SK-N-DZ (cell line): ENCODE measurements around the gene CDK1. TPM values are rescaled to one million over a fixed set of nuclear protein-coding genes. Genes with fewer than 3 reads are reported as not detected.

Source experiments
- DNase-seq: peaks from one replicate; pipeline ENCODE4 v3.0.0-alpha.2; 2015; ENCODE audit warnings: low spot score
- polyA plus RNA-seq, 2 experiments: library from polyadenylated mRNA; depleted of rRNA; stranded (reverse); fragments of >200 nt; gene quantifications; 2 replicates each; pipeline ENCODE4 v1.2.3, GENCODE V29; 2014

The CDK1 gene
- polyA plus RNA-seq (2014; cell fraction: cytosol; rRNA removed): 398 and 440 TPM in 2 replicates
- polyA plus RNA-seq (2014; cell fraction: nucleus; rRNA removed): 588 and 637 TPM in 2 replicates

GRCh38 chr10:60778214-60778970 lies at the start of gene CDK1:
TSS of gene CDK1 (plus strand) at chr10:60778478. CDS start at chr10:60780166, 1,688 bp downstream.
- DNase-seq: peak; percentile 99

GRCh38 chr10:60729106-60729505 lies 49.2 kb upstream of the CDK1 start:
- no peak for DNase-seq

GRCh38 chr10:60731134-60731885 lies 47.0 kb upstream of the CDK1 start:
- no peak for DNase-seq

DNA sequence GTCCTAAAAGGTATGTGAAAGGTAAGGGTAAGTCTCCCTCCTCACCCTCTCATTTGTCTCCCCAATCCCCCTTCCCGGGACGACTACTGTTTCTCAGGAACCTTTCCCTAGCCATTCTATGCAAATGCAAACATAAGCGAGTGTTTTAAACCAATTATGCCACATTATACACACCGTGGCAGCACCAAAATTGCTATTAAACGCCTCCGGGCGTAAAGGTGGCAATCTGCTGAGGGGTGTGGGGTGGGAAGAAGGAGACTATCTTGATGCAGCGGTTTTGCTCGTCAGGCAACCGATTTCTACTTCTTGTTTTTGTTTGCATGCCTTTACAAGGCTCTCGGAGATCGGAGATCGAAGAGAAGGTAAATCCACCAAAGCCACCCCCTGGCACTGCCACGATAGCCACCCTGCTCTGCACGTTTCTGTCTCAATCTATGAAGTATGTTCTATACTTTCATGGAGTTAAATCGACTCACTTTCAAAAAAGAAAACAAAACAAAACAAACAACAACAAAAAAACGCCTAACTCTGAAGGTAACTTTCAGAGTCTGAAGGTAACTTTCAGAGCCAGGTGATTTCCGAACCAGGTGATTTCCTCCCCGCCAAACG lies 46.0 kb upstream of the CDK1 start:
- no peak for DNase-seq

DNA sequence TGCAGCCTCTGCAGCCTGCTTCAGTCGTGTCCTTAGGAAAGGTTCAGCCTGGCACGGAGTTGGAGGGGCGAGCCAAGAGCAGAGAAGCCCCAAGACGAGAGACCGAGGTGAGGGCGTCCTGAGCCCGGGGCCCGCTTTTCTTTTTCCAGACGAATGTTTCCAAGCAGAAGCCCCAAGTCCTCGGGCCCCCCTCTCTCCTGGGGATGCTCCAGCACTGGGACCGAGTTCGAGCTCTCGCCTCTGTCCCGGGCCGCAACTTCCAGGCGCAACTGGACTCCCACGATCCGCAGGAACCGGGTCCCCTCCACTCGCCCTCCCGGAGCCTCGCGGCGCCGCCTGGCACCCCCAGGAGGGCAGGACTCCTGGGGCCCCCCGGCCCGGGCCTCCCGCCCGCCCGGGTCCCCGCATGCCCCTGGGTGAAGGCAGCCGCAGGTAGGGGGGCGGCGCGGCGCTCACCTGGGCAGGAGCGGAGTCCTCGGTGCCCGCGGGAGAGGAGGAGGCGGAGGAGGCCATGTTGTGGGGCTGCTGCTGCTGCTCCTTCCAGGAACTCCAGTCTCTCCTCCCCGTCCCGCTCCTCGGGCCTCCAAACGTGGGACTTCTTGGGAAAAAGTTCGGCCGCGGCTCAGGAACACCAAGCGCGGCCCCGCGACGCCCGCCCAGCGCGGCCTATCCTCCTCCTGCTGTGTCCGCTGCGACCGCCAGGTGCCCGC lies 45.3 kb upstream of the CDK1 start:
- no peak for DNase-seq

GRCh38 chr10:60733517-60733822 lies 44.8 kb upstream of the CDK1 start:
- no peak for DNase-seq

DNA sequence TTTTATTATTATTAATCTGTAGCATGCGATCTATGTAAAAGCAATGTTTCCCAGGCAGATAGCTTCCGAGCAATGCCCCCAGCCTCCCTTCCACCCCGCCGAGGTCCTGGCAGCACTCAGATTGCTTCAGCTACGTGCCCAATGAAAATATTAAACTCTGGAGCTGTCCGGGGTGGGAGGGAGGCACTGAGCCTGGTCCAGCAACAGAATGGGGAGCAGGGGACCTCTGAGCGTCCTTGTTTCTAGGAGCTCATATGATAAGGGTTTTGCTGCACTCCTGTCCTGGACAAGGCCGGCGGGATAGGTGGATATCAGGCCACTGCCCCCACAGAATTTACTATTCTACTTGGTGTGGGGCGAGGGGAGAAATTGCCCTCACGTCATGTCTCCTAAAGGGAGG lies 44.5 kb upstream of the CDK1 start:
- DNase-seq: no peak

DNA sequence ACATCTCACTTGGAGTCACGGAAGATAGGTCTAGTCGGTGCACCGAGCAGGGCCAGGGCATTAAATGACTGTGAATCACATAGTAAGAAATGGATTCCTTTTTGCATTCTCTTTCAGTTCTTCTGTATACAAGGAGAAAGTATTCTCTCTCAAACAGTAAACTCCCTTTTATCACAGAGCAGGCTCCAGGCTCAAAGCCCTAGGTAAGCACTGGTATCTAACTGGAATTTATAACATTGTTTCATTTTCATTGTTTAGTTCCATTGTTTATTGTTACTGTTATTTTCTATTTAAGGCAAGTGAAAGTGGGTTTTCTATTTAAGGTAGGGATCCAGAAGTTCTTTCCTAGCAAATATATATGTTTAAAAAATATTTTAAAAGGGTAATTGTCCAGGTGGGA lies 44.1 kb upstream of the CDK1 start:
- DNase-seq: no peak

- no peak for DNase-seq
These were observed 43.0 kb upstream of the CDK1 start for GRCh38 chr10:60735244-60735643.

- no peak for DNase-seq
These were observed 41.0 kb upstream of the CDK1 start for GRCh38 chr10:60737242-60737641.

DNA sequence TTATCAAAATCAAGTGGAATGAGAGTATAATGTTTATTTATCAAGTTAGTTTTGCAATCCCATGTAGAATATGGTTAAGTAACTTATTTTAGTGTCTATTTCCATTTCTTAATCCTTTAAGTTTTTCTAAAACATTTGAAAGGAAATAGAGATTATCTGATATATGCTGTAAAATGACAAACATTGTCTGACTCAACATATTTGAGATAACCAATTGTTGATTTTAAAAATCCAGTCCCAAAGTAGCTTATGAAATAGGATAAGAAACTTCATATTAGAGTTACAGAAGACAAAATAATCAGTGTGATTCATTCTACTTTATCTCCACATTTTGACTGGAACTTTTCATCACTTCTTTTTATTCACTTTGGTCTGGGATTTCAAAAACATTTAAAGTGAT lies 38.7 kb upstream of the CDK1 start:
- DNase-seq: no peak

DNA sequence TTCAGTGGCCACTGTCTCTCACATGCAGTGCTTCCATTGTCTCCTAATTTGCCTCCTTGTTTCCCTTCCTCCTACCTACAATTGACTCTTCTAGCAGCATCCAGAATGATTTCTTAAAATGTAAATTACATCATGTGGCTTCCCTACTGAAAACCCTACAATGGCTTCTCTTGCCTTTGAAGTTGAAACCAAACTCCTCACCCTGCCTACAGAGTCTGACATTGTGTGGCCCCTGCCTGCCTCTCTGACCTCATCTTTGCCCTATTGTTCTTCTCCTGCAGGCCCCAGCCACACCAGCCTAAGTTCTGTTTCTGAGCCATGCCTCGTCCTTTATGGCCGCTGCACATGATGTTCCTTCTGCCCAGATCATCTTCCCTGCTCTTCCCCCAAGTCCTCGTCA lies 35.8 kb upstream of the CDK1 start:
- DNase-seq: no peak

- no peak for DNase-seq
These were observed 30.3 kb upstream of the CDK1 start for GRCh38 chr10:60747817-60748469.

DNA sequence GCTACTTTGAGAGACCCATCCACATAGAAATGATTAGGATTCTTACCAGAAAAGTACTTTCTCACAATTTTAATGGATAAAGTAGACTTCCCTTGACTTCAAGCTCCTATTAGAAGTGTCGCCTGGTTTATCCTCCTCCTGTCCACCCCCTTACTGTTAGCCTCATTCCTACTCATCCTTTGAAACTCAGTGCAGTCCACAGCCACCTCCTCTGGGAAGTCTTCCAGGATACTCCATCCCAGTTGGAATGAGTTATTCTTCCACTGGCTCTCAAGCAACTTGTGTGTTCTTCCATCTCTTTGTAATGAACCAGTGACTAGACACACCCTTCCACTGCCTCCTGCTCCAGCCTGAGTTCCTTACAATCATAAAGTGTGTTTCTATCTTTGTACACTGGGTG lies 25.1 kb upstream of the CDK1 start:
- no peak for DNase-seq

GRCh38 chr10:60753817-60754216 lies 24.5 kb upstream of the CDK1 start:
- no peak for DNase-seq

DNA sequence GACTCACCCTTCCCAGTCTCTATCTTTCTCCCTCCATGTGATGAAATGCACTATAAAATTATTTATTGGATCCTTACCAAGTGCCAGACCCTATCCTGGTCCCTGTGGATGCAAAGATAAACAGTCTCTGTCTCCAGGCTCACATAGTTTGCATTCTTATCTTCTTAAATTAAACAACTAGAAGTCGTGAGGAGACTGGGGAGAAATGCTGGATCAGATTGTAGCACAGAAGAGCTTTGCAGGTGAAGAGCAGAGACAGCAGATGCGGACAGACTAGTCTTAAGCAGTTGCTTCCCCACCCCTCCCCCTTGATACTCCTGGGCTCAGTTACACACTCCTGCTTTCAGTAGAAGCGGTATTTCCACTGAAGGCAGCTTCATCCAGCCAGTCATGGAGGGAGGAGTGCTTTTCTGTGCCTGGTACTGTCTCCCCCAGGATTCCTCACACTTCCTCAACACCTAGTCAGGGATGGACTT lies 20.8 kb upstream of the CDK1 start:
- peak; percentile 28 for DNase-seq

GRCh38 chr10:60759181-60759580 lies 19.1 kb upstream of the CDK1 start:
- no peak for DNase-seq

GRCh38 chr10:60760711-60761210 lies 17.5 kb upstream of the CDK1 start:
- DNase-seq: no peak

- DNase-seq: no peak
These were observed 15.7 kb upstream of the CDK1 start for GRCh38 chr10:60762554-60762953.

DNA sequence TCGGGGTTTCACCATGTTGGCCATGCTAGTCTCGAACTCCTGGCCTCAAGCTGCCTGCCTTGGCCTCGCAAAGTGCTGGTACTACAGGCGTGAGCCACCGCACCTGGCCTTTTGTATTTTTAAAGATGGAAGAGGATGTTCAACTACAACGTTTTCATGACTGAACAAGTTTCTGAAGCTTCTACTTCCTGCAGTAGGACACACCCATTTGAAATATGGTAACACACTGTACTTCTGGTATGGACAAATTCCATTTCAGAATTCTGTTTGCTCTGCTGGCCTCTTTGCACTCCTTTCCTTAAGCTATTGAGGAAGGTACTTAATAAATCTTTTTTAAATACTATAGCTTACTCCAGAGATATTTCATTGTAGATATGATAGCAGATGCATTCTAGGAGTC lies 10.9 kb upstream of the CDK1 start:
- DNase-seq: no peak

DNA sequence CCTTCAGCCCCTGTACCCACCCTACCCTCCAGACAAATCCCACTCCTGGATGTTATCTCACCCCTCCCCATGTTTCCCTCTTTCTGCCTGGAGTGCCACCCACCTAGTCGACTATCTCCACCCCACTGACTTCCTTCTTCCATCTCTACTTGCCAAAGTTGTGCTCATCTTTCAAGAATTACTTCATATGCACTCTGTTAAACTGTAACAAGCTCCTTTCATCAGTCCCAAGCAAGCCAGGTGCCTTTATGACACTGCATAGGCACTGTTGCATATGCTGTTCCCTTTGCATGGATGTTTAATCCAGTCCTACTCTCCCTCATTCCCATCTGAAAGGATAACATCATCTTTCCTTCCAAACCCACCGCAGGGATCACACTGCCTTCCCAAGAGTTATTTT lies 8.9 kb upstream of the CDK1 start:
- DNase-seq: no peak
